Body of pancreas (tissue), 4 donors: ENCODE results near the gene HADHB.

ENCODE experiments used
- CTCF ChIP-seq, 7 experiments: fragments of 450-650 bp in 4 of 7; fragments of 200-600 bp in 3 of 7; sonication (generic) in 3 of 7; IDR thresholded peaks; one replicate each; pipeline ENCODE4 v1.5.1; 2016 to 2019; ENCODE audit warnings: antibody characterized with exemption in 7 of 7
- POLR2A ChIP-seq, 3 donors: fragments of 450-650 bp; IDR thresholded peaks; one replicate each; pipeline ENCODE4 v1.6.1; 2016; ENCODE audit warnings: antibody characterized with exemption in 3 of 3, mild to moderate bottlenecking in 2 of 3

- TF ChIP-seq CTCF (IDR thresholded peaks at IDR 0.05): no peak
- no peak for TF ChIP-seq POLR2A (IDR thresholded peaks at IDR 0.05)
These were observed 1.1 kb downstream of the HADHB start for GRCh38 chr2:26245810-26246209.
